NT2/D1 (cell line): ENCODE results near the gene GJA3.

Experiments used
- YY1 ChIP-seq: IDR thresholded peaks from 2 replicates; pipeline ENCODE4 v1.6.1; 2011; ENCODE audit not compliant: insufficient read length, insufficient read depth
- ZNF274 ChIP-seq: IDR thresholded peaks from 2 replicates; pipeline ENCODE4 v1.6.1; 2011; ENCODE audit warnings: mild to moderate bottlenecking, low read depth, low read length

- TF ChIP-seq ZNF274 (no peak), YY1 (no peak)
These were observed 1.1 kb downstream of the GJA3 start for GRCh38 chr13:20159646-20160305.
